ENCODE measurements around the gene PIK3C3. TPM values are rescaled to one million over a fixed set of nuclear protein-coding genes. Genes with fewer than 3 reads are reported as not detected.

Gene PIK3C3
- total RNA-seq, 3 donors from 2014 or later, result 33.4 to 70.4 (median 45.9) TPM

GRCh38 chr18:42029092-42029491, 74.1 kb downstream of the PIK3C3 start:
- DNase-seq (ENCODE audit: low spot score in 2 of 2), result no peak
- Histone ChIP-seq H3K4me1 (no peaks in the 10 kb centered on the region), H3K27ac (no peak overlapping the region), H3K27me3 (no peaks in the 10 kb centered on the region), H3K36me3 (peaks cover 6% of the 10 kb centered on the region), H3K9me3 (no peaks in the 10 kb centered on the region), H3K4me3 (no peak overlapping the region)
- intact Hi-C loops (cut with DNase I; ENCODE audit: low total_unique reads), result no loop called here
- TF ChIP-seq POLR2AphosphoS5 (IDR thresholded peaks at IDR 0.05), result no peak
- TF ChIP-seq CTCF (IDR thresholded peaks at IDR 0.05), result no peak
- TF ChIP-seq POLR2A (IDR thresholded peaks at IDR 0.05), result no peak

GRCh38 chr18:42030586-42031182, 75.7 kb downstream of the PIK3C3 start:
- no peak for TF ChIP-seq POLR2A (IDR thresholded peaks at IDR 0.05)
- no peak for TF ChIP-seq POLR2AphosphoS5 (IDR thresholded peaks at IDR 0.05)
- no peak for TF ChIP-seq CTCF (IDR thresholded peaks at IDR 0.05)
- Histone ChIP-seq H3K9me3 (no peaks in the 10 kb centered on the region), H3K4me3 (no peak overlapping the region), H3K36me3 (peaks cover 6% of the 10 kb centered on the region), H3K4me1 (no peaks in the 10 kb centered on the region), H3K27ac (no peak overlapping the region), H3K27me3 (no peaks in the 10 kb centered on the region)
- DNase-seq (ENCODE audit: low spot score in 2 of 2), result no peak
- intact Hi-C loops (cut with DNase I; ENCODE audit: low total_unique reads), result no loop called here

GRCh38 chr18:42032447-42032846, 77.4 kb downstream of the PIK3C3 start:
- intact Hi-C loops (cut with DNase I; ENCODE audit: low total_unique reads), result no loop called here
- DNase-seq (ENCODE audit: low spot score in 2 of 2), result no peak
- Histone ChIP-seq H3K4me3 (no peak overlapping the region), H3K27ac (no peak overlapping the region), H3K36me3 (peaks cover 6% of the 10 kb centered on the region), H3K9me3 (no peaks in the 10 kb centered on the region), H3K4me1 (no peaks in the 10 kb centered on the region), H3K27me3 (no peaks in the 10 kb centered on the region)
- no peak for TF ChIP-seq CTCF (IDR thresholded peaks at IDR 0.05)
- TF ChIP-seq POLR2A (IDR thresholded peaks at IDR 0.05), result no peak
- no peak for TF ChIP-seq POLR2AphosphoS5 (IDR thresholded peaks at IDR 0.05)

- DNase-seq (ENCODE audit: low spot score in 2 of 2), result no peak
- Histone ChIP-seq H3K36me3 (peaks cover 12% of the 10 kb centered on the region), H3K9me3 (no peaks in the 10 kb centered on the region), H3K4me3 (no peak overlapping the region), H3K27me3 (no peaks in the 10 kb centered on the region), H3K27ac (no peak overlapping the region), H3K4me1 (no peaks in the 10 kb centered on the region)
- TF ChIP-seq POLR2AphosphoS5 (IDR thresholded peaks at IDR 0.05) (no peak), CTCF (IDR thresholded peaks at IDR 0.05) (no peak), POLR2A (IDR thresholded peaks at IDR 0.05) (no peak)
- intact Hi-C loops (cut with DNase I; ENCODE audit: low total_unique reads), result no loop called here
These were observed 78.2 kb downstream of the PIK3C3 start for GRCh38 chr18:42033137-42033810.

GRCh38 chr18:42038936-42039335, 83.9 kb downstream of the PIK3C3 start:
- intact Hi-C loops (cut with DNase I; ENCODE audit: low total_unique reads), result no loop called here
- H3K36me3 ChIP-seq, result peaks cover 8% of the 10 kb centered on the region
- no peak for DNase-seq (ENCODE audit: low spot score in 2 of 2)
- H3K4me3 ChIP-seq, result no peak overlapping the region
- H3K4me1 ChIP-seq, result no peaks in the 10 kb centered on the region
- TF ChIP-seq POLR2AphosphoS5 (IDR thresholded peaks at IDR 0.05), result no peak
- no peak for TF ChIP-seq CTCF (IDR thresholded peaks at IDR 0.05)
- H3K27ac ChIP-seq, result no peak overlapping the region
- H3K9me3 ChIP-seq, result no peaks in the 10 kb centered on the region
- H3K27me3 ChIP-seq, result no peaks in the 10 kb centered on the region

Measured in breast epithelium (tissue), 4 donors.